ENCODE measurements around the gene RNASEL.

Gene RNASEL

DNA sequence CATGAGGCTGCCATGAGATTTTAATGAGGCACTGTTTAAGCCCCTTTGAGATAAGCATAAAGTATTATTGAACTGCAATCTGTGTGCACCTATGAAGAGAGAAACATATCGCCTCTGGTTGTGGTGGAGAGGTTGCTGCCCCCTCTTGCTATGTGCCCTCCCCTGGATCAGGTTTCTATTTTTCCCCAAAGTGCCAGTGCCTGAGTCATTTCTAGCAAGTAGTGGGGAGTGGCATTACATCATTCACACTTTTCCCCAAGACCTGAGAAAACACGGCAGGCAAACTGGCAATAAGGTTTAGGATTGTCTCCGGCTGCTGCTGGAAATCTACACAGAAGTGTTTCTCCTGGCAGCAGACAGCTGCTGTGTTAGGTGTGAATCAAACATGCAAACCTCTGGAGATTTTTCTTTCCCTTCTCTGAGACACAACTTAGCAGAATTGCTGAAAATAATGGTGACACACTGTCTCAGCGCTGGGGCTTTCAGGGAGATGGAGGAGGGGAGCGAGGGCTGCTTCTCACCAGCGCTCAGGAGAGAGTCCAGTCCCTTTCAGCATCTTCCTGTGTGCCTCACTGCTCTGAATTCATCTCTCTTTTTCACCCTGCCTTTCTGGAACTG is 28.8 kb upstream of the RNASEL start:
- no peak for DNase-seq

DNA sequence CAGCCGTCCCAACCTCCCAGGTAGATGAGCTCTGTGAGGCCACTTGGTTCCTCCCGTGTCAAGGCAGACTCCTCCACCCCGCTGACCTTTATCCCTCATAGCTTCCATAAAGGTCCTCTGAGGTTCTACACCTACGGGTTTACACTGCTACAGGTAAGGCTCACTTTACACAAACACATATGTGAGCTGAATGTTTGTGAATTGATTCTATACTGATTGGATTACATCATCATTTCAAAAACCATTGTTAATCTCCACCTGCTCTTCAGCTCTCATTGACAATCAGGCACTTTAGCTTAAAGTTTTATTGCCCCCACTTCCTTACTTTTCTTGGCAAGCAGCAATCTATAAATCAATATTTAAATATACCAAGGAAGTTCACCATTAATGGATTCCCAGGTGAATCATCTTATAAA is 28.0 kb upstream of the RNASEL start:
- no peak for DNase-seq

DNA sequence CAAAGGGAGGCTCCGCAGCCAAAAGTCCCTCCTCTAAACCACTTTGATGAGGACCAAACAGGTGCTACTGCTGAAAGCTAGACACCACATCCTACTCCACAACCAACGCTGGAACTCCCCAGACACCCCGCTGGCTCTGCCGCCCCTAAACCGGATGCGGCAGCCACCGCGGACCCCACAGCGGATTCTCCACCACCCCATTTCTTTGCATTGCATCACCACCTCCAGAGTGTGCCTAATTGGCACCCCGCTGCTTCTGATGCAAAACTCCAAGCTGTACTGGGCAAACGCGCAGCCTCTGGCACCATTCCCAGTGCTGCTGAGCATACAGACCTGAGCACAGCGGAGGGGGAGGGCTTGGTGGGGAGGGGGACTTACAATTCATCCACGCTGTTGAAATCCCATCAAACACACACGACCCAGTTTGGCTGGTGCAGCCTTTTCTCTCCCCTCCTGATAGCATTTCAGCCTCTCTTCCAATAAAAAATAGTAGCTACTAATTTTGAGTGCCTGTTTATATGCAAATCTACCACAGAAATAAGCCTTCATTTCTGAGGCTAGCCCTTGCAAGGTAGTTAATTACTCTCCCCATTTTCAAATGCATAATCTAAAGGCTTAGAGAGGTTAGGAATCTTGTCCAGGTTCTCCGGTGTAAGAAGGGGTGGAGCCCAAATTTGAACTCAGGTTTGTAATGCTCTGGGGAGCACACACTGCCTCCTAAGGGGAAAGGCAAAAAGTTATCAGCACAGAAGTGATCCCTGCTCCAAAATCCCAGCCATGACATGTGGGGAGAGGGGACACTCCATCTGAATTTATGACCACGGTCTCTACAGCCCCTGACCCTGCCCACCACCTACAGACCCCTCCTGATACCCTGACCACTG is 27.3 kb upstream of the RNASEL start:
- peak; percentile 65 for DNase-seq

DNA sequence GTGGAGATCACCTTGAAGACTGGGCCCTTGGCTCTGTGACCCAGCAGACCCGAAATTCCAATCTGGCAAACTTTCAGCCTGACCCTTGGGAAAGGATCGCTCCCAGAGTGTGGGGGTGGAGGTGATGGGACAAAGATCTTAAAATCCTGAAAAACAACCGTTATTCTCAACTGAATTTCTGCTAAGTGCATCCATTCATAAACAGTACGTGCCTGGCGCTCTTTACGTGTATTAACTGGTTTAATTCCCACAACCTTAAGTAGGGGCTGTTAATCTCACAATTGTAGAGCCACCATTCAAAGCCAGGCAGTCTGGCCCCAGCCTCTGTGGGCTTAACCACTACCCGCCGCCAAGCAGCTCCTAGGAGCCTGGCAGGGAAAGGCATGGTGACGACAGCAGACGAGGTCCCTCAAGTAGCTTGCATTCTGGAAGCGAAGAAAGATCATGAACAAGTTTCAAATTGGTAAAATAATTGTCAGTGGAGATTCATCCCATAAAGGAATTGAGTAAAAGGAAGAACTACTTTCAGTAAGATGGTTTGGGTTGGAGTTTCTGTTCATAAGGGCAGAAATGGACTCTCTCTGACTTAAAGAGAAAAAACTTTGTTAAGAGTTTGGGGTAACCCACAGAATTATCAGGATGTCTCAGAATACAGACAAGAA is 26.5 kb upstream of the RNASEL start:
- DNase-seq: peak; percentile 46

DNA sequence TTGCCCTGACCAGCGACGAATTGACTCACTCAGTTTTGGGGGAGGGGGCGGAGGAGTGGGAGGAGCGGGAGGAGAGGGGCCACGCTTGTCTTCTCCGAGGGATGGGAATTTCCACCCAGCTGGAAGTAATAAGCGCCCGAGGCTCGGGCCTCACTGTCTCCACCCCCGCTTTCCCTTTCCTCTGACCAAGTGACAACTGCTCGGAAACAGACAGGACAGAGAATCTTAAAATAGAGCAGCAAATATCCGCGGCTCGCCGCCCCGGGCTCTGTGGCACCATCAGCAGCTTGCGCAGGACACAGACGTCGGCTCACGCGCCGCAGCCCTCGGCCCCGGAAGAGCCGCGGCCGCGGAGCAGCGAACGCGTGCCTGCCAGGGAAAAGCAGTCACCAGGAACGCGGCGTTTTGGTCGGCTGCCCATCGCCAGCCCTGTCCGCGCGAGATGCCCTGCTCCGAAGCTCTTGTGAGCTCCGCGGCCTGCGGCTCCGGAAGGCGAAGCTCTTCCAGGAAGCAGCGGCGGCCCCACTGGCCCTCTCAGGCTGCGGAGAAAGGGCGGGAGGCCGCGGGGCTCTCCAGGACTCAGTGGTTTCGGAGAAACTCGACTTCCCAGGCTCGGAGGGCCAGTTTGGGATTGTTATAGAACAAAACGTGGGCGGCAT is 25.9 kb upstream of the RNASEL start:
- DNase-seq: peak; percentile 63

DNA sequence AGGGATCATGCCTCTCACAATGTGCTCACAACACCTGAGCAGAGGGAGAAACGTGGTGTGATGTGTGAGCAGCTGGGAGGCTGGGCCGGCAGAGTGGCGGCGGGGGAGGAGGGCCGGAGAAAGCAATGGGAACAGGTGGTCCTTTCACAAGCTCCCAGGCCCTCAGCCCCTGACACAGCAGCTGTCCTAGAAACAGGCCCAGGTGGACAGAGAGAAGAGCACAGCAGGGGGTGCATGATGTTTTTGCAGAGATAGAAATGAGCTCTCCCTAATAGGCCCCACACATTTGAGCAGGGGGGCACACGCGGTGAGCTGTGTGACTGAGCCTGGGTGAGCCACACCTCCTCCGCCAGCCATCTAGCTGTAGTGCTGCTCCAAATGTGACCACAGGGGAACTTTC is 22.7 kb upstream of the RNASEL start:
- DNase-seq: peak; percentile 91

DNA sequence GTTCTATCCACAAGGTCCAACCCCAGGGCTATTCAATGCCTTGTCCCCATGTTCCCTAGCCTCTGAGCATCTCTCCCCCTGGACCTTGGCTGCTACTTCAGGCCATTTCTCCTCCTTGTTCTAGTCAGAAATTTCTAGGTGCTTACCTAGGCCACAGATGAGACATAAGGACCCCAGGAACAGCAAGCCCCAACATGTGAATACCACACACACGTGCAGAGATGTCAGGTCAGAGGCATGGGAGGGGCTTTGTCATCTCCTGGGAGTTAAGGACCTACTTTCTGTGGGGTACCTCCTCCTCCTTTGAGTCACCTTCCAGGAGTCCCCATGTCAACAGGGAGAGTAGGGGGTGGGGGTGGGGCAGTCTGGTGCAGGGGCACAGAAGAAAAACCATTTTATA is 22.3 kb upstream of the RNASEL start:
- no peak for DNase-seq

DNA sequence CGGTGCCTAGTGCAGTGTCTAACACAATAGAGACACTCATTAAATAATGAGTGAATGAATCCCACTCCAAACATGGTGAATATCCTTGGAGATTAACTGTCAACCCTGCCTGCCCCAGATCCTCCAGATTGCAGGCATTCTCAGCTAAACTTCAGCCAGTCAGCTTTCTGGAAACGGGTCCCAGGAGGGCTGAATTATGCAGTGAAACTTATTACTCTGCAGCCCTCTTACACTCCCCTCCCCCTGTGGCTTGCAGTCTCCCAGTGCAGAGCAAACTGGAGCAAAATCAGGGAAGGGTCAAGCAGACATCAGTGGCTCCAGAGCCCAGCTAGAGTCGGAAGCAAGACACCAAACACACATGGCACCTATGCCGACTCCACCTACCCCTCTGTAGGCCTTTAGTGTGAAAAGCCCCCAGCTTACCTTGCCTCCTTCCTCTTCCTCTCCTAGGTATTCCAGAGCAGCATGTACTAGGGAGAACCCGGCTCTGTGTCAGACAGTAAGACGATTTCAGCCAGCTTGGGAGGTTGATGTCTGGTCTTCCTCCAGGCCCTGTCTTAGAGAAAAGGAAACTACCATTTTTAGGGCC is 21.6 kb upstream of the RNASEL start:
- DNase-seq: no peak

DNA sequence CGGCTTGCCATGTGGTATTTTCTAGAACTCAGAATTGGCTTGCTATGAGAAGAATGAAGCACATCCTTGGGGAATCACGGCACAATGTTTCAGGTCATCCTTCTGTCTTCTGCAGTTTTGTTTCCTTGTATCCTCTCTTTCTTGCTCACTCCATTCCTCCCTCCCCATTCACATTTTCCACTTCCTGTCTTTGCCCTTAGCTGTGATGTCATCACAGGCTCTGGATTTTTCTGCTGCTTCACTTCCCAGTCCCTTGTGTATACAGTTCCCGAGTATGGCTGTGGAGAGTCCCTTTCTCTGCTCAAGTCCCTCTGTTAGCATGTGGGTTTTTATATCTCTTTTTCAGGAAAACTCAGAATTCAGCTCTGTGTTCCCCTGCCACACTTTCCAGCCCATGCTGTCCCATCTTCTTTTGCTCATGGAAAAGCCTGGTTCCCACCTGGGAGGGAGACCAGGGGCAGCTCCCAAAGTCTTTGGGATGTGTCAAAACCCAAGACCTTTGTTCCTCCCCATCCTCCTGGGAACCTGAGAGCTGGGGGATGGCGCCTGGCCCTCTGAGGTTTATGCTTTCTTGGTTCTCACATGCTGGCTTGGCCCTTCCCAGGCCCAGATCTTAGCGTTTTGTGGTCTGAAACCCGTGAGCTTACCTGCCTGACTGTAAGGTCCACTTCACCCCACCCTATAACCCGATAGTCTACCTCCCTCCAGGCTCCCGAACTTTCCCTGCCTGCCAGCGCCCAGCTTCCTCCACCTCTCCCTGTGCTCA is 20.0 kb upstream of the RNASEL start:
- DNase-seq: no peak

DNA sequence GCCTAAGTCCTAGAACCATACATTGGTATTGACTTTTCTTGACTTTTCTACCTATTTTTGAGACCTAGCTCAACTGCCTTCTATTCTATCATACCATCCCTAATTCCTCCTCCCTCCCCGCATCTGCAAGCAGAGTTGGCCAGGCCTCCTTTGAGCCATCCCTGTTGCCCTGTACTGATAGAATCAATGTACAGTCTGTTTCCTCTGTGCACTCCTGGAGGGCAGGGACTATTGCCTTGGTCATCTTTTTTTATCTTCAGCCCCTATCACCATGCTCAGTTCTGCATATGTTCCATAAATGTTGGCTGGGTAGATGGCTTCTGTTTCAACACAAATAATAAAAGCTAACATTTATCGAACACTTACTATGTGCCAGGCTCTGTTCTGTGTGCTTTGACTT is 19.2 kb upstream of the RNASEL start:
- DNase-seq: no peak

DNA sequence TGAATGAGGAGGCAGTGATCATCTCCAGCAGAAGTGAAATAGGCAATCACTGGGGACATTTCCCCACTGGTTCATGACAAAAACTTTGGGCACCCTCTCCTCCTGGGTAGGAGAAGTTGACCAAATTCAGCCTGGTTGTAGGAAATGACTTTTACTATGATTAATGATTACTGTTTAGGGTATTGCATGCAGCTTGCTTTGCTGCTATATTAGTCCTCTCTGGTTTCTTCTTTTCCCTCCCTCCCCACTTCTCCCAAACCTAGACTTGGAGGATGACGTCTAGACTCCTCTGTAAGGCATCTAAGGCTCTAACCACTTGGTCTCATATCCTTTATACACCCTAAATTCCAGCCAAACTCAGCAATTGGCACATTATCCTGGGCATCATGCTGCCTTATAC is 18.5 kb upstream of the RNASEL start:
- no peak for DNase-seq

DNA sequence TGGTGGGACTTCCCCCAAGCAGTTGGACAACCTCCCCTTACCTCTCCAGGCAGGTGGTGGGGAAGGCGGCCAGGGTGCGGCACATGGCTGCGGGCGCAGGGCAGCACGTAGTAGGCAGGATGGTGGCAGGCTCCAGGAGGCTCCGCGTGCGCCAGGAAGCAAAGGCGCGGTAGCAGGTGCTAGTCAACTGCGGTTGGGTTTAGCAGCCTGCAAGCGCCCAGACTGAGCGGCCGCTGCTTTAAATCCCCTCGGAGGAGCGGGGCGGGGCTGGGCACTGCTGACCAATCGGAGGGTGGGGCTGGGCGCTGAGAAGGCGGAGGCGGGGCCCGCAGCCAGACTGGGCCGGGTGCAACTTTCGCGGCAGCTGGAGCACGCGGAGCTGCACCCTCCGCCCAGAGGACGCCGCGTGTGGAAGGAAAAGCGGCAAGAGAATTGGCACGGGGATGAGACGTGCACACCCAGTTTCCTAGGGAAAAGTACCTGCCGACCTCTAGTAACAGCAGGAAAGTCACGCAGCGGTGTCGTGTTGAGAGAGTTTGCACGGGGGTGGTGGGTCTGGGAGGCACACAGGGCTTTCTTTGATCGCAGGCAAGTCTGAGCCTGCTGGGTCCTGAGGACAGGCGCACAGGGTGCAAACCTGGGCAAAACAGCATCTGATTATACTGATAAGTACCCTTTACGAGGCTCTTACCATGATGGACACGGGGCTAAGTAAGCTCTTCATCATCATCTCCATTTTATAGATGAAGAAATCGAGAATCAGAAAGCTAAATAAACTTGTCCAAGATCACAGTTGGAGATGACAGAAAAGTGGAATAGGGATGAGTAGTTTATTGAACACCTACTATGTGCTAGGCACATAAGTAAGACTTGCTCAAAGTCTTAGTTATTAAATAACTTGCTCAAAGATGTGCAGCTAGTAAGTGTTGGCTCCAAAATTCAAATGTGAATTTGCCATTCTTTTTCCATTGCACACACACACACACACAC is 15.4 kb upstream of the RNASEL start, which contains the start of gene RGS16:
RGS16 (minus strand) TSS at position 215 of the 990 bp plus-strand sequence; CDS start at position 85, 130 bp downstream.
- peak; percentile 71 for DNase-seq

DNA sequence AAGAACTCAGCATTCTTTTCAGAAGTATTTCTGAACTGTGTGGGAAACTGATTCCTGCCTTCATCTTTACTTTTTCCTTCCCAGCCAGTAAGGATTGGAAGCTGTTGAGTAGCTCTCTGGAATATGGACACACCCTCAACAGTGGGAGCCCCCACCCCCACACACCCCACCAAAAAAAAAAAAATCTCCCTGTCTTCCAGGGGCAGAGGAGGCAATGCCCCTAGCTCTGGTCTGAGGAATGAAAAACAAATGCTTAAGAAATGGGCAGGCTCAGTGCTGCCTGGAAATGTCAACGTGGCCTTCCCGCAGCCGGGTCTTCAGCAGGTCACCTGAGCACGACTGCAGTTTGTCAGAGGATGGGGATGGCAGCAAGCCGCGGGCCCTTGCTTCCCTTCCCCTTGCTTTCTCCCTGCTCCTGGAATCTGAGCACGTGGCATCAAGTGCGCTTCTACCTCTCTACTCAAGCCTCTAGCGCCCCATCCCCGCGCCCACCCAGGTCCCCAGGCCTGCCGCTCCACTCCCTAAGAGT is 14.7 kb upstream of the RNASEL start:
- no peak for DNase-seq

DNA sequence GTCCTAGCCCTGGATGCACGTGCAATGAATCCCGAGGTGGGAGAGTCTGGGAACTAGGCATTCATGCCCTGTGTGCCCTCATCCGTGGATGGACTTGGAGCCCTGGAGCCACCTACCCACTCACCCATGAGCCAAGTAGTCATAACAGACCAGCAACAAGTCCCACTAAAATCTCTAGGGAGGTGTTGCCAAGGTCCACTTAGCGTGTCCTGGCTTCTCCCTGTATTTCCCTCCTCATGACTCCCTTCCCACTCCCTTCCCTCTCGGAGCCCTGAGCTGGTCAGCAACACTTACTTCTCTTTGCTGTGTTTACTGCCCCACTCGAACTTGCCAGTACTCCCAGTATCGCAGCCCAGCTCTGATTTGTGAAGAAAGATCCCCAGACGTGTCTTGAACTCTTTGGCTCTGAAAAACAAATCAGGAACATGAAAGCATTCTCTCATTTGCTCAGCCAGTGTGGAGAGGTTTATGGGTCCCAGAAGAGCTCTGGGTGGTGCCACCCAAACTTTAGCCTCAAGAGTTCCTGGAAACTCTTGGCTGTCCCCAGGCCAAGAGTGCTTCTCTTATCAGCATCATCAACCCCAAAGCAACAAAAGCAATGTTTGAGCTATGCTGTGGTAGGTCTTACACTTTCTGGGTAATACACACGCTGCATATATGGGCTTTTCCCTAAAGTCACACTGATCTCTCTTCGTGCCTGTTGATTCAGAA is 14.0 kb upstream of the RNASEL start:
- DNase-seq: no peak

DNA sequence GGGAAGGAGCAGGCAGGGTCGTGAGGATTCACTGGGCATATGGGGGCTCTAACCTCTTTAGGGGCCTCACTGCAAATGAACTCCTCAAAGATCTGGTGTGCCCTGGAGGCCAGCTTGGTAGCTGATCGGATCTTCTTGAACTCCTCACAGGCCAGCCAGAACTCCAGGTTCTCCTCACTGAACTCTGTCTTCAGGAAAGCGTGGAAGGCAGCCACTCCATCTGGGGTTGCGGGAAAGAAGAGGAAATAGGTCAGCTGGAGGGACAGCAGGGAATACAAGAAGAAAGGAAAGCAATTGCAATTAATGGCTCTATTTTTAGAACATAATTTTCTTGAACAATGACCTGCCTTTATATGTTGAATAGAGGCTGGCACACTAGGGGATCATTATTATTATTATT is 12.9 kb upstream of the RNASEL start:
- DNase-seq: no peak

DNA sequence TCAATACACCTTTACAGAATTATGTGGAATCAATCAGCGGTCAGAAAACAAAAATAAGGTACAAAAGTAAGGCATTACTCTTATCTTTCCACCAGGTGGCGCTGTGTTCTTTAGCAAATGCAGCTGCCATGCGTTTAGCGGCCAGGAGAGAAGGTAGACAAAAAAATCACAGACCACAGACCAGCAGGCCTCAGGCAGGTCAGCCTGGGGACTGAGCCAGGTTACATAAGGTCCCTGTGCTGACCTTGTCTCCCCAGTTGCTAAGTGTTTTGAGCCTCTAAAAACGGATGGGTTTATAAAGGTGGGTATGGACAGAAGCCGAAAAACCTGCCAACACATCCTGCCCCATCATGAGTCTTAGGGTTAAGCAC is 12.3 kb upstream of the RNASEL start:
- no peak for DNase-seq

DNA sequence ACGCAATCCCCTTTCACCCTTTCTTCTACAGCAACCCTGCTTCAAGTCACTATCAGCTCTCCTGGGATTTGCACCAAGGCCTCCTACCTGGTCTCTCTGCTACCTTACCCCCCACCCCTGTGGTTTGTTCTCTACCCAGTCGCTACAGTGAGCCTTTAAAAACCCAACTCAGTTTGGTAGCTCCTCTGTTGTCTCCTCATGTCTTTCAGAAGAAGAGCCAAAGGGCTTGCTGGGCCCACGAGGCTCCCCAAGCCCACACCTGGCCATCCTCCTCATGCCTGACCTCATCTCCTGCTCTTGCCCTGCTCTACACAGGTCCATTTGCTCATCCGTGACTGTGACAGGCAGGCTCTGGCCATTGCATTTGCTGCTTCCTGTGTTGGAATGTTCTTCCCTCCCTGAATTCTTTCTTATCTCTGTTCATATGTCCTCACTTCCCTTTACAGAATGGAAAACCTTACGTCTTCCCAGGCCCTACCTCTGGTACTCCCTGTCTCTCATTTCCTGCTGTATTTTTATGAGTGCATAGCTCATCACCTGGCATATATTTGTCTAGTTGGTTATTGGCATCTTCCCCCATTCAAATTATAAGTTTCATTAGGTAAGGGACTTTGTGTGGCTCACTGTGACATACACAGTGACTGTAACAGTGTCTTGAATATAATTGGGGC is 11.8 kb upstream of the RNASEL start:
- no peak for DNase-seq

DNA sequence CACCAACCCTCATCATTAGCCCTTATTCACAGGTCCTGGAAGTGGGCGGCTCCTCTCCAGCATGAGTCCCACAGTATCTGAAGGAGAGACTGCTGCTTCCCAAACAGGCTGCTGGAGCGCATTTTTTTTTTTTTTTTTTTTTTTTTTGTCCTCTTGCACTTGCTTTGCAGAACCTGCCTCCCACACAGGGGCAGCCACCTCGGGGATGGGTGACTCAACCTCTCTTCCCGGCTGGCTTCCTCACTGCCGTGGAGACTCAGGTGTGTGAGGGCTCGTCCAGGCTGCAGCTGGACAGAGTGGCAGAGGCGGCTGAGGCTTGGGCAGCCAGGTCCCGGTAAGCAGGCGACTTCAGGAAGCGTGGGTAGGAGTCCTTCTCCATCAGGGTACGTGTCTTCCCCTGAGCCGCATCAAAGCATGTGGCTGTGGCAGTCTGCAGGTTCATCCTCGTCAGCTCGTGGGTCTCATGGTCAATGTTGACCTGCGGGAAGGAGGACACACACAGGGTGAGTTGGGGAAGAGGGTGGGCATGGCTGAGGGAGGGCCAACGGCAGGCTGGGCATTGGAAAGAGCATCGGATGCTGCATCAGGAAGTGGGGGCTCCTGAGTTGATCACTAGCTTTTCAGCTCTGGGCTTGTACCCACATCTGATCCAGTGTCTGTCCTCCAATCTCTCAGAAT is 11.1 kb upstream of the RNASEL start:
- DNase-seq: no peak

DNA sequence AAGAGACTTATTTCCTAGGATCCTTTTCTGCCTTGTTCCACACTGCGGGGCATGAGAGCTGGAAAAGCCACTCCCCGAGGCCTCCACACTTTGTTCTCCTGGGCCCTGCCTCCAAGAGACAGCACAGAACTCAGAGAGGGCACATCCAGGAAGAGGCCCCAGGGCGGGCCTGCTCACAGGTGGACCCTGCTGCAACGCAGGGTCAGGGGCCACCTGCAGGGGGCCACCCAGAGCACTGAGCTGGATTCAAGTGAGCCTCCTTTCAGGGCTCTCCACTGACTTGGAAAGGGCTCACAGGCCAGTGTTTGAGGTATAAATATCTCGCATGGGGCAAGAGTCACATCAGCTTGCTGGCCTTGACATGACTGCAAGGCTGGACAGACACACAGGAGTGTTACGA is 10.3 kb upstream of the RNASEL start:
- no peak for DNase-seq
